Measurements from ENCODE around the gene EIF5B.

GRCh38 chr2:99399063-99399462, 61.9 kb downstream of the EIF5B start:
- TF ChIP-seq, protein P1, sequence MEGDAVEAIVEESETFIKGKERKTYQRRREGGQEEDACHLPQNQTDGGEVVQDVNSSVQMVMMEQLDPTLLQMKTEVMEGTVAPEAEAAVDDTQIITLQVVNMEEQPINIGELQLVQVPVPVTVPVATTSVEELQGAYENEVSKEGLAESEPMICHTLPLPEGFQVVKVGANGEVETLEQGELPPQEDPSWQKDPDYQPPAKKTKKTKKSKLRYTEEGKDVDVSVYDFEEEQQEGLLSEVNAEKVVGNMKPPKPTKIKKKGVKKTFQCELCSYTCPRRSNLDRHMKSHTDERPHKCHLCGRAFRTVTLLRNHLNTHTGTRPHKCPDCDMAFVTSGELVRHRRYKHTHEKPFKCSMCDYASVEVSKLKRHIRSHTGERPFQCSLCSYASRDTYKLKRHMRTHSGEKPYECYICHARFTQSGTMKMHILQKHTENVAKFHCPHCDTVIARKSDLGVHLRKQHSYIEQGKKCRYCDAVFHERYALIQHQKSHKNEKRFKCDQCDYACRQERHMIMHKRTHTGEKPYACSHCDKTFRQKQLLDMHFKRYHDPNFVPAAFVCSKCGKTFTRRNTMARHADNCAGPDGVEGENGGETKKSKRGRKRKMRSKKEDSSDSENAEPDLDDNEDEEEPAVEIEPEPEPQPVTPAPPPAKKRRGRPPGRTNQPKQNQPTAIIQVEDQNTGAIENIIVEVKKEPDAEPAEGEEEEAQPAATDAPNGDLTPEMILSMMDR (IDR thresholded peaks at IDR 0.05), result no peak
- no peak for TF ChIP-seq POLR2A (IDR thresholded peaks at IDR 0.05)
- no peak for TF ChIP-seq EP300 (IDR thresholded peaks at IDR 0.05)

Data from ovary (tissue), 3 donors.